ENCODE measurements around the gene LEUTX.
"Not testable (repeated sequence)": the region's sequence is repeated elsewhere in the genome, so short reads cannot be mapped to it uniquely, and the experiment has no call there.

LEUTX gene

GRCh38 chr19:39811064-39811463 lies 32.4 kb downstream of the LEUTX start:
- no peak overlapping the region for H2AFZ ChIP-seq (ENCODE audit: low read length)
- no peaks in the 10 kb centered on the region for H3F3A ChIP-seq (ENCODE audit: insufficient read depth, low read length)
- no peaks in the 10 kb centered on the region; the same call in 1 of the 2 replicates for H3K36me3 ChIP-seq (ENCODE audit: insufficient read depth, low read length)
- TF ChIP-seq EZH2 (IDR thresholded peaks at IDR 0.05; ENCODE audit: borderline replicate concordance, low read length) = no peak
- TF ChIP-seq, protein P1, sequence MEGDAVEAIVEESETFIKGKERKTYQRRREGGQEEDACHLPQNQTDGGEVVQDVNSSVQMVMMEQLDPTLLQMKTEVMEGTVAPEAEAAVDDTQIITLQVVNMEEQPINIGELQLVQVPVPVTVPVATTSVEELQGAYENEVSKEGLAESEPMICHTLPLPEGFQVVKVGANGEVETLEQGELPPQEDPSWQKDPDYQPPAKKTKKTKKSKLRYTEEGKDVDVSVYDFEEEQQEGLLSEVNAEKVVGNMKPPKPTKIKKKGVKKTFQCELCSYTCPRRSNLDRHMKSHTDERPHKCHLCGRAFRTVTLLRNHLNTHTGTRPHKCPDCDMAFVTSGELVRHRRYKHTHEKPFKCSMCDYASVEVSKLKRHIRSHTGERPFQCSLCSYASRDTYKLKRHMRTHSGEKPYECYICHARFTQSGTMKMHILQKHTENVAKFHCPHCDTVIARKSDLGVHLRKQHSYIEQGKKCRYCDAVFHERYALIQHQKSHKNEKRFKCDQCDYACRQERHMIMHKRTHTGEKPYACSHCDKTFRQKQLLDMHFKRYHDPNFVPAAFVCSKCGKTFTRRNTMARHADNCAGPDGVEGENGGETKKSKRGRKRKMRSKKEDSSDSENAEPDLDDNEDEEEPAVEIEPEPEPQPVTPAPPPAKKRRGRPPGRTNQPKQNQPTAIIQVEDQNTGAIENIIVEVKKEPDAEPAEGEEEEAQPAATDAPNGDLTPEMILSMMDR (IDR thresholded peaks at IDR 0.05; ENCODE audit: low read length) = no peak
- H3K79me2 ChIP-seq (ENCODE audit: insufficient read depth, low read length) = no peaks in the 10 kb centered on the region
- no peaks in the 10 kb centered on the region for H3K4me1 ChIP-seq (ENCODE audit: insufficient read depth, low read length, severe bottlenecking)
- no peaks in the 10 kb centered on the region for H4K20me1 ChIP-seq (ENCODE audit: insufficient read depth, low read length)
- no peak overlapping the region for H3K9ac ChIP-seq (ENCODE audit: low read length)
- H3K27ac ChIP-seq (ENCODE audit: low read depth, low read length, poor library complexity, severe bottlenecking) = no peak overlapping the region
- no peak overlapping the region for H3K4me2 ChIP-seq (ENCODE audit: low read length)
- H3K4me3 ChIP-seq (ENCODE audit: low read depth, low read length, poor library complexity, severe bottlenecking) = no peak overlapping the region
- no peaks in the 10 kb centered on the region for H3K9me3 ChIP-seq (ENCODE audit: low read length)
- H3K9me2 ChIP-seq (ENCODE audit: low read depth, low read length) = no peaks in the 10 kb centered on the region
- H3K27me3 ChIP-seq (ENCODE audit: insufficient read depth, low read length) = peaks cover 12% of the 10 kb centered on the region

DNA sequence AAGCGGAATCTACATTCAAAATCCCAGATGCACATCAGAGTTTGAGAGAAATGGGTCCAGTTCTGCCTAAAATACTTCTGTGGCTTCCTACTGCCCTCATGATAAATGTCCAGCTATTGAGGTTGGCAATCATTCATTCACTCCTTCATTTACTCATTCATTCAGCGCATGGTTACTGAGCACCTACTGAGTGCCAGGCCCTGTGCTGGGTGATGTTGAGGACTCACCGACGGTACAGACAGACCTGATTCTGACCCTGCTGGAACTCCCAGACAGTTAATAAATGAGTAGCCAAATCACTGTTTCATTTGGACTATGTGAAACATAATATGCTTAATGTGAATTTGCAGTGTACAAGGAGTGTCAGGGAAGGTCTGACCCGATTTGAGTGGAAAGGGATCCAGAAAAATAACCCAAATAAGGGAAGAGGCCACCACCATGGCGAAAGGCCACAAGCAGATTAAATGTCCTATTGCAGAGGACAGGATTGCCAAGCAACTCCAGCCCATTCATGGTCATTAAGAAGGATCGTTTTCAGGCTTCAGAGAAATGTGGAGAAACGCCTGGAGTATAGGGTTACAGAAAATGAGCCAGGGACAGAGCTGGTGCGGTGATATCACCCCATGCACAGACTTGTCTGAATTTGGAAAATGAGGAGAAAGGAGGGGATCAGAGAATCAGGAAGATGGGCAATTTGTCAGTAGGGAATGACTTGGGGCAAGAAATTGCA lies 34.8 kb downstream of the LEUTX start:
- Histone ChIP-seq H3K4me1 (ENCODE audit: insufficient read depth, low read length, severe bottlenecking) (no peaks in the 10 kb centered on the region), H3K27ac (ENCODE audit: low read depth, low read length, poor library complexity, severe bottlenecking) (no peak overlapping the region), H3K79me2 (ENCODE audit: insufficient read depth, low read length) (no peaks in the 10 kb centered on the region), H2AFZ (ENCODE audit: low read length) (no peak overlapping the region), H3K27me3 (ENCODE audit: insufficient read depth, low read length) (peaks cover 12% of the 10 kb centered on the region), H3F3A (ENCODE audit: insufficient read depth, low read length) (no peaks in the 10 kb centered on the region), H3K9me2 (ENCODE audit: low read depth, low read length) (no peaks in the 10 kb centered on the region), H3K4me2 (ENCODE audit: low read length) (no peak overlapping the region), H4K20me1 (ENCODE audit: insufficient read depth, low read length) (no peaks in the 10 kb centered on the region), H3K9me3 (ENCODE audit: low read length) (no peaks in the 10 kb centered on the region), H3K36me3 (ENCODE audit: insufficient read depth, low read length) (no peaks in the 10 kb centered on the region; the same call in none of the 2 replicates), H3K9ac (ENCODE audit: low read length) (no peak overlapping the region), H3K4me3 (ENCODE audit: low read depth, low read length, poor library complexity, severe bottlenecking) (no peak overlapping the region)
- TF ChIP-seq, protein P1 (IDR thresholded peaks at IDR 0.05; ENCODE audit: low read length) = no peak
- no peak for TF ChIP-seq EZH2 (IDR thresholded peaks at IDR 0.05; ENCODE audit: borderline replicate concordance, low read length)

GRCh38 chr19:39814111-39814510 lies 35.5 kb downstream of the LEUTX start:
- H3K27me3 ChIP-seq (ENCODE audit: insufficient read depth, low read length) = peaks cover 11% of the 10 kb centered on the region
- H3K36me3 ChIP-seq (ENCODE audit: insufficient read depth, low read length); H3K4me3 ChIP-seq (ENCODE audit: low read depth, low read length, poor library complexity, severe bottlenecking); H3K79me2 ChIP-seq (ENCODE audit: insufficient read depth, low read length); H3K4me2 ChIP-seq (ENCODE audit: low read length); H3F3A ChIP-seq (ENCODE audit: insufficient read depth, low read length); H3K4me1 ChIP-seq (ENCODE audit: insufficient read depth, low read length, severe bottlenecking); H3K9me3 ChIP-seq (ENCODE audit: low read length); H3K9me2 ChIP-seq (ENCODE audit: low read depth, low read length); H3K9ac ChIP-seq (ENCODE audit: low read length); H4K20me1 ChIP-seq (ENCODE audit: insufficient read depth, low read length); H3K27ac ChIP-seq (ENCODE audit: low read depth, low read length, poor library complexity, severe bottlenecking); H2AFZ ChIP-seq (ENCODE audit: low read length): not testable (repeated sequence)

GRCh38 chr19:39814595-39814994 lies 35.9 kb downstream of the LEUTX start:
- no peaks in the 10 kb centered on the region for H3K79me2 ChIP-seq (ENCODE audit: insufficient read depth, low read length)
- no peak overlapping the region for H3K9ac ChIP-seq (ENCODE audit: low read length)
- no peaks in the 10 kb centered on the region for H4K20me1 ChIP-seq (ENCODE audit: insufficient read depth, low read length)
- H3K4me3 ChIP-seq (ENCODE audit: low read depth, low read length, poor library complexity, severe bottlenecking) = no peak overlapping the region
- H3K4me2 ChIP-seq (ENCODE audit: low read length) = no peak overlapping the region
- TF ChIP-seq EZH2 (IDR thresholded peaks at IDR 0.05; ENCODE audit: borderline replicate concordance, low read length) = no peak
- TF ChIP-seq, protein P1 (IDR thresholded peaks at IDR 0.05; ENCODE audit: low read length) = no peak
- no peaks in the 10 kb centered on the region for H3F3A ChIP-seq (ENCODE audit: insufficient read depth, low read length)
- H3K27ac ChIP-seq (ENCODE audit: low read depth, low read length, poor library complexity, severe bottlenecking) = no peak overlapping the region
- H3K9me2 ChIP-seq (ENCODE audit: low read depth, low read length) = no peaks in the 10 kb centered on the region
- no peaks in the 10 kb centered on the region for H3K4me1 ChIP-seq (ENCODE audit: insufficient read depth, low read length, severe bottlenecking)
- H3K36me3 ChIP-seq (ENCODE audit: insufficient read depth, low read length) = no peaks in the 10 kb centered on the region; the same call in 1 of the 2 replicates
- H3K9me3 ChIP-seq (ENCODE audit: low read length) = no peaks in the 10 kb centered on the region
- peaks cover 6% of the 10 kb centered on the region for H3K27me3 ChIP-seq (ENCODE audit: insufficient read depth, low read length)
- no peak overlapping the region for H2AFZ ChIP-seq (ENCODE audit: low read length)
